ENCODE measurements around the gene B3GNT7. TPM values are rescaled to one million over a fixed set of nuclear protein-coding genes. Genes with fewer than 3 reads are reported as not detected.

The B3GNT7 gene
- total RNA-seq, 2 experiments from 2014 or later: 0.38 to 0.89 TPM

DNA sequence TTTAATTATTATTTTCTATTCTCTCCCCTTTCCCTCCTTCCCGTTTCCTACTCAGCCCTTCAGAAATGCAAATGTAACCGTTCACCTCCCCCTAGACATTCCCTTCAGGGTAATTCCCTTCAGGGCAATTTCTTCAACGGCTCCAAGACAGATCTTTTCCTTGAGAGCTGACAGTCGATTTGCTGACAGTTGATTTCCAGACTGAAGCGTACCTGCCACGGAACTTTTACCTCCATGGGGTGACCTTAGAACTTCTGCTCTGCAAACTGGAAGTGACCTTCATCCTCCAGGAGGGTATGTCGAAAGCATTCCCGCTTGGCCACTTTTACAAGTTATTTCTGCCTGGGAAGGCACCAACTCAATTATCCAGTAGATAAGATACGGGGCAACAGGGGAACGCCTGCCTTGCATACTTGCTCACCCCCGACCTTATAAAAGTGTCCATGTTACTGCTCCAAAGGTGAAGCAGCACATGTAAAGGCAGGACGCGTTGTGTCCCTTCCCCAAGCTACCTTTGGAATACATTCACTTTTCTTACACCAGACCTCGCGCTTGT lies 18.5 kb downstream of the B3GNT7 start:
- no peak overlapping the region for H3K27ac ChIP-seq (ENCODE audit: low read depth in 1 of 2, low read length in 2 of 2)
- H3K4me3 ChIP-seq (ENCODE audit: low read length): no peak overlapping the region
- Mint-ChIP-seq H3K27me3 (peaks cover 45% of the 10 kb centered on the region), H3K36me3 (ENCODE audit: low read depth) (no peaks in the 10 kb centered on the region), H3K9me3 (no peaks in the 10 kb centered on the region), H3K4me3 (peak overlapping the region; percentile 4), H3K4me1 (ENCODE audit: low read depth) (no peaks in the 10 kb centered on the region), H3K27ac (no peak overlapping the region)
- CTCF ChIA-PET: no interaction called here
- peaks cover 10 to 13% of the 10 kb centered on the region in 2 experiments for H3K9me3 ChIP-seq (ENCODE audit: control insufficient read depth in 1 of 2, insufficient read depth in 1 of 2, low read length in 2 of 2)
- peaks cover 6% of the 10 kb centered on the region for H3K4me1 ChIP-seq (ENCODE audit: insufficient read depth, low read length)
- ATAC-seq (ENCODE audit: poor library complexity) (no peak), DNase-seq (no peak)
- intact Hi-C loops (cut with DNase I, micrococcal nuclease): loop anchor here (5.0 to 10.0 kb wide), 2 partner anchors 312 to 1069 kb away; no protein-coding TSS in a partner anchor
- no peaks in the 10 kb centered on the region for H3K36me3 ChIP-seq (ENCODE audit: insufficient read depth, low read length)
- H3K27me3 ChIP-seq (ENCODE audit: control insufficient read depth in 1 of 2, insufficient read depth in 2 of 2, low read length in 2 of 2): peaks cover 37 to 38% of the 10 kb centered on the region in 2 experiments
- no peak for TF ChIP-seq CTCF (IDR thresholded peaks at IDR 0.05)
- POLR2A ChIA-PET: no interaction called here

DNA sequence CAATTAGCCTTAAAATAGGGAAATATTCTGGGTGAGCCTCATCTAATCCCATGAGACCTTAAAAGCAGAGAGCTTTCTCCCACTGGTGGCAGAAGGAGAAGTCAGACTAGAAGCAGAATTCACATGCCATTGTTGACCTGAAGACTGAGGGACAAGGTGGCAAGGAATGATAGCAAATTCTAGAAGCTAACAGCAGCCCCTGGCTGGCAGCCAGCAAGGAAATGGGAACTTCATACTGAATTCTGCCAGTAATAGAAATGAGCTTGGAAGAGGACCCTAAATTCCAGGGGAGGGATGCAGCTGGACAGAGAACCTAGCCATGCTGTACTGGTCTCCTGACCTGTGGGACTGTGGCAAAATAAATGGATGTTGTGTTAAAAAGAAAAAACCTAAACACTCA lies 19.5 kb downstream of the B3GNT7 start:
- POLR2A ChIA-PET: no interaction called here

GRCh38 chr2:231418820-231419640 lies 23.5 kb downstream of the B3GNT7 start:
- no peaks in the 10 kb centered on the region for H3K36me3 Mint-ChIP-seq (ENCODE audit: low read depth)
- Histone ChIP-seq H3K4me3 (ENCODE audit: low read length) (no peak overlapping the region), H3K36me3 (ENCODE audit: insufficient read depth, low read length) (no peaks in the 10 kb centered on the region), H3K4me1 (ENCODE audit: insufficient read depth, low read length) (no peaks in the 10 kb centered on the region), H3K27me3 (ENCODE audit: control insufficient read depth in 1 of 2, insufficient read depth in 2 of 2, low read length in 2 of 2) (peaks cover 8 to 9% of the 10 kb centered on the region in 2 experiments), H3K27ac (ENCODE audit: low read depth in 1 of 2, low read length in 2 of 2) (no peak overlapping the region), H3K9me3 (ENCODE audit: control insufficient read depth in 1 of 2, insufficient read depth in 1 of 2, low read length in 2 of 2) (no peaks in the 10 kb centered on the region)
- H3K27me3 Mint-ChIP-seq: peaks cover 21% of the 10 kb centered on the region
- no peak overlapping the region for H3K27ac Mint-ChIP-seq
- no peak for ATAC-seq (ENCODE audit: poor library complexity)
- no peak overlapping the region for H3K4me3 Mint-ChIP-seq
- no peaks in the 10 kb centered on the region for H3K4me1 Mint-ChIP-seq (ENCODE audit: low read depth)
- ChIA-PET CTCF (no interaction called here), POLR2A (no interaction called here)
- DNase-seq: no peak
- no peaks in the 10 kb centered on the region for H3K9me3 Mint-ChIP-seq
- TF ChIP-seq CTCF (IDR thresholded peaks at IDR 0.05): no peak
- intact Hi-C loops (cut with DNase I, micrococcal nuclease): loop anchor here in 1 of 2 experiments (10.0 kb wide), 1 partner anchor 1074 kb away; no protein-coding TSS in a partner anchor

More for the DNA sequence above, 19.5 kb downstream of the B3GNT7 start:
- Histone ChIP-seq H3K36me3 (ENCODE audit: insufficient read depth, low read length) (no peaks in the 10 kb centered on the region), H3K4me1 (ENCODE audit: insufficient read depth, low read length) (peaks cover 6% of the 10 kb centered on the region), H3K4me3 (ENCODE audit: low read length) (no peak overlapping the region), H3K9me3 (ENCODE audit: control insufficient read depth in 1 of 2, insufficient read depth in 1 of 2, low read length in 2 of 2) (peaks cover 6 to 8% of the 10 kb centered on the region in 2 experiments), H3K27ac (ENCODE audit: low read depth in 1 of 2, low read length in 2 of 2) (no peak overlapping the region), H3K27me3 (ENCODE audit: control insufficient read depth in 1 of 2, insufficient read depth in 2 of 2, low read length in 2 of 2) (peaks cover 33 to 38% of the 10 kb centered on the region in 2 experiments)
- DNase-seq: no peak
- CTCF ChIA-PET: no interaction called here
- ATAC-seq (ENCODE audit: poor library complexity): no peak
- Mint-ChIP-seq H3K4me1 (ENCODE audit: low read depth) (no peaks in the 10 kb centered on the region), H3K4me3 (no peak overlapping the region), H3K27ac (no peak overlapping the region), H3K27me3 (peaks cover 45% of the 10 kb centered on the region), H3K9me3 (no peaks in the 10 kb centered on the region), H3K36me3 (ENCODE audit: low read depth) (no peaks in the 10 kb centered on the region)
- TF ChIP-seq CTCF (IDR thresholded peaks at IDR 0.05): no peak
- intact Hi-C loops (cut with DNase I, micrococcal nuclease): loop anchor here in 1 of 2 experiments (10.0 kb wide), 1 partner anchor 1070 kb away; no protein-coding TSS in a partner anchor

Measured in CD4-positive, alpha-beta T cell (primary cell).